GM10266 (cell line): ENCODE measurements around the gene GPATCH2L.

ENCODE experiments used
- DNase-seq: peaks from one replicate; pipeline ENCODE4 v3.0.0; 2012; ENCODE audit errors: extremely low spot score
- CTCF ChIP-seq: IDR thresholded peaks from 2 replicates; pipeline ENCODE4 v1.5.1; 2012; ENCODE audit warnings: mild to moderate bottlenecking, low read depth; ENCODE audit not compliant: control insufficient read depth, insufficient read depth; ENCODE audit errors: missing control alignments

GPATCH2L gene

GRCh38 chr14:76196980-76197695 lies 45.4 kb downstream of the GPATCH2L start:
- DNase-seq, result no peak
- TF ChIP-seq CTCF, result no peak

- DNase-seq, result no peak
- no peak for TF ChIP-seq CTCF
Measured at GRCh38 chr14:76201162-76201561, 49.4 kb downstream of the GPATCH2L start.

- peak; percentile 72 for DNase-seq
- no peak for TF ChIP-seq CTCF
Measured at GRCh38 chr14:76203086-76204001, 51.6 kb downstream of the GPATCH2L start.

DNA sequence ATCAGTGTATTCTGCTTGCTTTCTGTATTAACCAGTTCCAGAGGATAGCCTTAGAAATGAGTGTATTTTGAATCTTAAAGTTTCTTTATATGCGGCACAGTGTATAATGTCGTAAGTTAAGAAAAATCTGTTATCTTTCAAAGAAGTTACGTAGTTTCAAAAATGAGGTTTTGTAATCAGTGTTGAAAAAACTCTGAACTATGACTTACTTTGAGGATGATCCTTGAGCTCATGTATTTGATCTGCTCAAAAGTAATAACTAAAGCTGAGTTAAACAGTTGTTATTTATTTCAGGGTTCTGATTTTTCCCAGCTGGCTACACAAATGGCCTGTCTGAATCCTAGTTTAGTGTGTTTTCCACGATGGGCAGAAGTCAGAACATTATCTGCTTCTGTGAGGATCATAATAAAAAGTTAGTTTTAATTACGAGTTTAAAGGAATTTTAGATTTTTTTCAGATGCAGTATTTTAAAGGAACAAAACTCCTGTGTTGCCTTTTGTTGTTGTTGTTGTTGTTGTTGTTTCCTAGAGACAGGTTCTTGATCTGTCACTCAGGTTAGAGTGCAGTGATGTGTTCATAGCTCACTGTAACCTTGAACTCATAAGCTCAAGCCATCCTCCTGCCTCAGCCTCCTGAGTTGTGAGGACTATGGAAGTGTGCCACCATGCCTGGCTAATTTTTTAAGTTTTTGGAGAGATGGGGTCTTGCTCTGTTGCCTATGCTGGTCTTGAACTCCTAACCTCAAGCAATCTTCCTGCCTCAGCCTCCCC lies 52.9 kb downstream of the GPATCH2L start:
- no peak for TF ChIP-seq CTCF
- DNase-seq, result no peak

DNA sequence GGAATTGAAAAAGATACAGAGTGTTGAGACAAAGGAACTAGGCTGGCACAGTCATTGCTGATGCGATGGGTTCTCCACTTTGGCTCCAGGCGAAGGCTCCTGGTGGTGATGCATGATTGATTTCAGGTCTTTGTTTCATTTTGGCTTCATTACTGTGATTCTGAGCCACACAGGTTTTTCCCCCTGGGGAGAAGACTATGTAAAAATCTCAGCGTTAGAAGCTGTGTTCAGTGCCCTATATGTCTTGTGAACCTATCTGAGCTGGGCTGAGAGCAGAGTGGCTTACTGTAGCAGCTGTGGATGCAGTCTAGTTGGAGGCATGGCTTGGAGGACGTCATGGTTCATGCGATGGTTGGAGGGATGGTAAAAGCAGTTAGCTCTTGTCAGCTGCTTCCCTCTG lies 54.0 kb downstream of the GPATCH2L start:
- no peak for DNase-seq
- TF ChIP-seq CTCF, result no peak

DNA sequence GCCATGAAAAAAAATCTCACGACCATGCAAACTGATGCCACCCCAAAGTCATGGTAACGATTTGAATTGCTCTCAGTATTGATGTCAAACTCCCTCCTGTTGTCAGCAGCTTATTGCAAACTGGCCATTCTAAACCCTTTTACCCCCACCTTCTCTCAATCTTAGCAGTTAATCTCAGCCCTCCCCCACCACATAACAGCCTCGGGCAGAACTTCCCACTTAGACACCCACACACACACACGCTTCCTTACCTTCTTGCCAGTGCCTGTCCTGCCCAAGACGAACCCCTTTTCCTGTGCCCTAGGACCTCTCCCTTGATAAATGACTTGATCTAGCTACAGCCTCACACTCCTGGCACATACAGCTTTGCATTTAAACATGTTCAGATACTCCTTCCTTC lies 56.6 kb downstream of the GPATCH2L start:
- no peak for DNase-seq
- no peak for TF ChIP-seq CTCF
